Stimulated activated CD4-positive, alpha-beta T cell treated with anti-CD3 and anti-CD28 coated beads, Interleukin-1b, Interleukin-23, amount 100 ng/mL, for 48 hours (primary cell): Measurements from ENCODE around the gene UBR4.

Experiments used
- DNase-seq: peaks from one replicate; pipeline ENCODE4 v3.0.0-alpha.2; 2020

The UBR4 gene

DNA sequence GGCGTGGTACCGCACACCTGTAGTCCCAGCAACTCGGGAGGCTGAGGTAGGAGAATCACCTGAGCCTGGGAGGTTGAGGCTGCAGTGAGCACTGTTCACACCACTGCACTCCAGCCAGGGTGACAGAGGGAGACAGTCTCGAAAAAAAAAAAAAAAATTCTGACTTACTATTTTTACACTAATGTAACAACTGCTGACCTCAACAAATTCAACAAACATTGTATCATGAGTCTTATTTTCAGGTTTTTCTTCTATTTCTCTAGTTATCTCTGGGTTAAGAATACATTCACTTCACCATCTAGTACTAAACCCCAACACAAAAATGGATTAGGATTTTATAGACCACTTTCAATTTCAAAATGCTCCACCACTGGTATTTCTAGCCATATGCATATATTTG is 72.9 kb downstream of the UBR4 start:
- DNase-seq, result no peak

GRCh38 chr1:19133360-19133759 is 76.7 kb downstream of the UBR4 start:
- no peak for DNase-seq

GRCh38 chr1:19130468-19130867 is 79.6 kb downstream of the UBR4 start:
- no peak for DNase-seq

- no peak for DNase-seq
Measured at GRCh38 chr1:19128968-19129514, 81.0 kb downstream of the UBR4 start.

DNA sequence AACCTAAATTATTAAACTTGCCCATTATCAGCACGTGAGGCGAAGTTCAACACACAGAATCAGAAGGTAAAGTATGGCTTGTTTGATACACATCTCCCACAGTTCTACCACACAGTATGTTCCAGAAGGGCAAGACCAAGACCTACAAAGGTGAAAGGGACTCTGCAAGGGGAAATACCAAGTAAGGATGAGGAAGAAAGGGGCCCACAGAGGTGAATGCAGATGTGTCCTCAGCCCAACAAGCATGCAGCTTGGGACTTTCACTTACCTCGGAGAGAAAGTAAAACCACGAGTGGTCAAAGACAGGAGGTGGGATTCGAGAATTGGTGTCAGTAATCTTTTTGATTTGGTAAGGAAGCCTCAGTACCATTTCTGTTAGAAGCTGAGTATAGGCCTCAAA is 85.8 kb downstream of the UBR4 start:
- DNase-seq, result peak; percentile 22

GRCh38 chr1:19123837-19124236 is 86.2 kb downstream of the UBR4 start:
- DNase-seq, result no peak

DNA sequence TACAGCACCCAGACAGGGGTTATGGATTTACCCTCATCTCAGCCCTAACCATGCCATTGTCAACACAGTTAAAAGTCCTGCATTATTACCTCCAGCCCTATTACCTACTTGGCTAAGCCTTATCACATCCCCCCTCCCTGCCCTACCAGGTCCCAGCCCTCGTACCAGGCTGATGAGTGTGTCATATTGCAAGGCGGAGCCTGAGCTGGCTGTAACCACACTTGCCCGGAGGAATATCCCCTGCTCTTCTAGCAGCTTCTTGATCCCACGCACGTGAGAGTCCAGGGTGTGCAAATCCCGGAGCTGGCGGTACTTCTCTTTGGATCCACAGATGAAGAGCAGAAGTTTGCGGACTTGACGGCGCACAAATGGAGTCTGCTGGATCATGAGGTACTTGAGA is 87.4 kb downstream of the UBR4 start:
- DNase-seq, result no peak

- DNase-seq, result no peak
Measured at GRCh38 chr1:19121192-19121591, 88.9 kb downstream of the UBR4 start.

GRCh38 chr1:19120070-19120469 is 90.0 kb downstream of the UBR4 start:
- DNase-seq, result no peak

GRCh38 chr1:19115082-19115808 is 94.8 kb downstream of the UBR4 start:
- no peak for DNase-seq

- peak; percentile 23 for DNase-seq
Measured at GRCh38 chr1:19113697-19114092, 96.4 kb downstream of the UBR4 start.

DNA sequence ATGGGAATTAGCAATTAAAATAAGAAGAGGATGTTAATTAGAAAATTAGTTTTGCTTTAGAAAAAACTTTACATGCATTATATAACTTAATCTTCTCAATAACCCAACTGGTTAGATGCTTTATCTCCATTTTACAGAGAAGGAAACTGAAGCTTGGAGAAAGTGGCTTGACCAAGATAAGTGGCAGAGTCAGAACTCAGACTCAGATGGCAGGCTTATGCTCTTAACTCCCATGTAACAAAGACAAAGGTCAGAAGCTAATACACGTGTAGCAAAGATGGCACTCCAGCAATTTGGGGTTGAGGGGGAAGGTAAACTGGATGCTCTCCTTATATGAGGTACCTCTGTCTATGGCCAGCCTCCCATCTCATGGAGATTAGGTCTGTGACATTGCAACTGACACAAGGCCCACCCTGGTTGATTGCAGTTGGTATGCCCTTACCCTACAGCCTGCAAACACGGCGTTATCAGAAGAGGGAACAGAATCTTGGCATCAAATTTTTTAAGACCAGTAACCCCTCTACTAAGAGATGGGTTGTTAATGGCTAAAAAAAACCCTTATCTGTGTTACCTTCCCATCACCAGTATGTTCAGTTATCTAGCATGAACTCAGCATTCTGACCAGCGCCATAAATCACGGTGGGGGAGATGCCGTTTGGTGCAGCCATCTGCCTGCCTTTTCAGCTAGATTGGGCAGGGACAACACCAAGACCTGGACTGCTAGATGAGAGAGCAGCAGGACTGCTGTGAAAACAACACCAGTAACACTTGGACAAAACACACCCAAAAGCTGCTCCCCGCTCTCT is 97.0 kb downstream of the UBR4 start:
- DNase-seq, result no peak

- no peak for DNase-seq
Measured at GRCh38 chr1:19110257-19110927, 99.7 kb downstream of the UBR4 start.

DNA sequence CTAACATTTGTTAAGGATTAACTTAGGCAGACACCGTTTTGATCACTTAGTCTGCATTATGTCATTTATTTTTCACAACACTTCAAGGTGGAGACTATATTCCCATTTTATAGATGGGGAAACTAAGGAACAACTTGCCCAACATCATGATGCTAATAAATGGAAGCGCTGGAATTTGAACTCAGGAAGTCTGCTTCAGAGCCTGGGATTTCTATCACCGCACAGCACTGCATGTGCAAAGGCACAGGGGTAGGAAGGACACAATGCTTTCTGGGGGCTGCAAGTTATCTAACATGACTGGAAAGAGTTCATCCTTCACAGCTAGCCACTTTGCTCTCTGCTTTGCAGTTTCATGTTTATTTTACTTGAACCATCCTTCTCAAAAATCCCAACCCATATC is 100.5 kb downstream of the UBR4 start:
- no peak for DNase-seq

DNA sequence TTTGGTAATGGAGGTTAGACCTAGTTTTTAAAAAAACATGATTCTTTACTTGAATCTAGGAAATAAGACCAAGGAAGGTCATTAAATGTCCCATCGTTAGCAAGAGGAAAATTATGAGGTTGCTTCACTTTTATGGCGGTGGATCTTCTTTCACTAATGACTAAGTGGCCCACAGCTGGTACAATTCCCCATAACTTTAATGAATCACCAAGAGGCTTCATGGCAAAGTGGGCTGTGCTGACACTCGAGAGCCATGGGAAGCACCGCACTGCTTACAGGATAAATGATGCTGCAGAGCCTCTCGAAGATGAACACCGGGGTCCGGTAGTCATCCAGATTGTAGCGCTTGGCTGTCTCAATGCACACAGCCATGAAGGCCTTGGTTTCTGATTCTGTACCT is 108.8 kb downstream of the UBR4 start:
- DNase-seq, result no peak

GRCh38 chr1:19100028-19100427 is 110.0 kb downstream of the UBR4 start:
- no peak for DNase-seq

DNA sequence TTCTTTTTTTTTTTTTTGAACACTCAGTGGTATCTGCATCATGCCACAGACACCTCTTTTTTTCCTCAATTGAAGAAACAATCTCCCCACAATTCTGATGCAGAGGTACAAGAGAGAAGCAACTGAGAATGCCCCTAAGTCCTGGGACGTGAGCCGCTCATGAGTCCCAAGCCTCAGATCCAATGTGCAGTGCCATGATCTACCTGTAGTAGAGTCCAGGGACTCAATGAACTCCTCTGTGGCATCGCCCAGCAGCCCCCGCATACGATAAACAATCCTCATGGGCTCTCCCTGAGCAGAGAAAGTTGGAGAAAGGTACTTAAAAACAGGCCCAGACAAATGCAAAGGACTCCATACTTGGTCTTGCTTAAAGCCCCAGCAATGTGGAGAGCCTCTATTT is 113.1 kb downstream of the UBR4 start:
- no peak for DNase-seq

- no peak for DNase-seq
Measured at GRCh38 chr1:19096036-19096833, 113.8 kb downstream of the UBR4 start.

DNA sequence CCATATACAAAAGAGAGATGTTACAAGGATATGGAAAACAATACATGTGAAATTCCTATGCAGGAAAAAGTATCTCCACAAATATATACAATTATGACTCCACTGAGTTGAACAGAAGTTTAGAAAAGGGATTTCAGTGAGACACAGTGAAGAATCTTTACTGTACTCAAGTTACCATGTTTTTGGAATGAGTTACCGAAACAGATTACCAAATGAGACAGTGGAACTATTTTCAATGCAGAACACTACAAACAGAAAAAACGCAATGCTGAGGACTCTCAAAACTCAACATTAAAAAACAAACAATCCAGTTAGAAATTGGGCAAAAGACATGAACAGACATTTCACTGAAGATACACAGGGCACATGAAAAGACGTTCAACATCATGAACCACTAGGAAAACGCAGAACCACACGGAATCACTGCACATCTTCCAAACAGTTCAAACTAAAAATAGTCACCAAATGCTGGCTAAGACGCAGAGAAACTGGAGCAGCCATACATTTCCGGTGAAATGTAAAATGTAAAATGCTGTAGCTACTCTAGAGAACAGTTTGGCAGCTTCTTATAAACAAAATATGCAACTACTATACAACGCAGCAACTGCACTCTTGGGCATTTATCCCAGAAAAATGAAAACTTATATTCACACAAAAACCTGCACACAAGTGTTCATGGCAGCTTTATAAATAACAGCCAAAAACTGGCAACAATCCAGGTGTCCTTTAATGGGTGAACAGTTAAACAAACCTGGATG is 118.7 kb downstream of the UBR4 start:
- no peak for DNase-seq

DNA sequence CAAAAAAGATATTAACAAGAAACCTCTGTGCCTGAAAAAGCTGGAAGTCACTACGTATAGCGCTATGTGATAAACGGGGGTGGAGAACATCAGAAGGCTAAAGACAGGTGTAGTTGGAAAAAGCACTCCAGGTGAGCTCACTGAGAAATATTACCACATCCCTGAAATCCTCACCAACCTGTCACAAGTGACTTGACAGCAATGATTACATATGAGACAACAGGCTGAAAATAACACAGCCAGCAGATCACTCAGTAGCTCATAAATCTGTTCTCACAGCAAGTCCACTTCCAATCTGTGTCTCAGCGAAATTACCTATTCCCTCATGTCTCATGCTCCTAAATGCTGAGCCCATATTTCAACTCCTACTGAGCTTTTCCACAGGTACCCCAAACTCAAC is 120.5 kb downstream of the UBR4 start:
- no peak for DNase-seq

DNA sequence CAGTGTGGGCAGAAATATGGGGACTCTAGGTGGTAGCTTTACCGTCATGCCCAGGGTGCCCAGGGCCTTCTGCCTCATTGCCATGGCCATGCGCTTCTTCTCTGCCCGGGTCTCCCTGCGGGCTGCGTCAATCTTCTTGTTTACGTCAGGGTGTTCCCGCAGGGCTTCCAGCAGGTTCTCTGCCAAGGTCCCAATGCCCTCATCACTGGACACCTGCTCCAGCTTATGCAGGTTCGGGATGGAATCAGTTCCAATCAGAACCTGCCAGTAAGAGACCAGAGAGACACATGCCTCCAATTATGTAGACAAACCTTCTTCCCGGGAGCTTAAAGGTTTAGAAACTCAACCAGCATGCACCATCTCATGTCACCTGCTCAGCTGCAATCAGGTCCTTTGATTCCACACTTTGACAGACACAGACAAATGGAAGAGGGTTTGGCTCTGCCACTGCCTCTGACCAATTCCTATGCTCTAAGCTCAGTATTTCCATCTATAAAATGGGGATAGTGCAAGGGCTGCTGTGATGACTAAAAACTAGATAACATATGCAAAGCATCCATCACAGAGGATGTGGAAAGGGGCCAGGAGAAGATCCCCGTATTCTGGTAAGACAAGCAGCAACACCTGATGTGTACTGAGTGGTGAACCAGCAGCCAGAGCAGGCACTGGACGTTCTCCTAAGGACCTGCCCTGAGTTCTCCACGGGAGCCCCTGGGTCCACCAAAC is 121.2 kb downstream of the UBR4 start:
- DNase-seq, result no peak
